Psoas muscle (tissue), 8 donors: ENCODE measurements around the gene SLC52A3. TPM values are rescaled to one million over a fixed set of nuclear protein-coding genes. Genes with fewer than 3 reads are reported as not detected.

Experiments
- ATAC-seq, 4 donors: fragments of 200-7000 bp; cut with Tn5 transposase; one replicate each; pipeline ENCODE4 v1.9.1; 2020; ENCODE audit warnings: moderate library complexity in 3 of 4, mild to moderate bottlenecking in 2 of 4
- DNase-seq, 2 donors: peaks; one replicate each; pipeline ENCODE4 v3.0.0-alpha.2; 2020
- H3K27ac ChIP-seq: fragments of 200-600 bp; one replicate; pipeline ENCODE4 v1.8.0; 2022
- H3K27me3 ChIP-seq, 3 donors: fragments of 200-600 bp in 1 of 3; one replicate each; pipeline versions ENCODE4 v1.6.1 to v1.8.0; 2013 to 2022; ENCODE audit warnings: low read length in 2 of 3, mild to moderate bottlenecking in 2 of 3, moderate library complexity in 1 of 3; ENCODE audit not compliant: insufficient read depth in 3 of 3
- H3K36me3 ChIP-seq, 2 donors: fragments of 200-600 bp in 1 of 2; one replicate each; pipeline versions ENCODE4 v1.6.1 to v1.8.0; 2013 to 2022; ENCODE audit warnings: low read depth in 1 of 2, mild to moderate bottlenecking in 1 of 2, moderate library complexity in 1 of 2; ENCODE audit not compliant: insufficient read depth in 1 of 2
- H3K4me1 ChIP-seq: fragments of 200-600 bp; one replicate; pipeline ENCODE4 v1.8.0; 2022
- H3K4me3 ChIP-seq: fragments of 200-600 bp; one replicate; pipeline ENCODE4 v1.8.0; 2022; ENCODE audit warnings: mild to moderate bottlenecking
- H3K9me3 ChIP-seq: fragments of 200-600 bp; one replicate; pipeline ENCODE4 v1.8.0; 2022
- WGBS, 3 donors: extraction: QIAGEN DNeasy Blood & Tissue Kit; methylation state at CpG; one replicate each; pipeline versions ENCODE4 v1.1.6 to v1.1.7; 2013; 5-methylcytosine and 5-hydroxymethylcytosine counted together
- intact Hi-C, 2 donors: fragments of 100-400 bp; cut with DNase I; formaldehyde crosslinking; loops; one replicate each; pipeline versions ENCODE4 v1.11.0 to v1.14.2; 2022
- polyA plus RNA-seq, 3 donors: library from polyadenylated mRNA; stranded (reverse); fragments of 200-250 nt; gene quantifications; one replicate each; pipeline ENCODE4 v1.2.3, GENCODE V29; 2013
- total RNA-seq, 4 donors: library from RNA; stranded (reverse); fragmentation: NEBNext Ultra II Directional in 2 of 4; extraction: Animal tissue kit (Norgen Biotek cat#: 25700) in 2 of 4; gene quantifications; one replicate each; pipeline versions ENCODE4 v1.2.1 to v1.2.4, GENCODE V29; 2021 to 2023
- TF ChIP-seq, protein P1 (sequence below): fragments of 200-600 bp; IDR thresholded peaks from one replicate; pipeline ENCODE4 v1.8.0; 2022; ENCODE audit warnings: antibody characterized with exemption
- donor health status: healthy with polysubstance abuse.
- donor health status: DM: no; HTN: no; CAD: no; lungs with moderate emphysema.
- donor health status: Bipolar disorder and iron deficiency.
- donor health status: healthy.
- donor health status: DM: yes; HTN: yes; CAD: no.
- donor health status: DM: no; HTN: no; CAD: no.
- donor health status: DM: no; HTN: no; CAD: no.
- donor health status: DM: yes; HTN: yes; CAD: no.

The SLC52A3 gene
- total and polyA plus RNA-seq, 7 donors, result 0.32 to 1.1 (median 0.62) TPM

DNA sequence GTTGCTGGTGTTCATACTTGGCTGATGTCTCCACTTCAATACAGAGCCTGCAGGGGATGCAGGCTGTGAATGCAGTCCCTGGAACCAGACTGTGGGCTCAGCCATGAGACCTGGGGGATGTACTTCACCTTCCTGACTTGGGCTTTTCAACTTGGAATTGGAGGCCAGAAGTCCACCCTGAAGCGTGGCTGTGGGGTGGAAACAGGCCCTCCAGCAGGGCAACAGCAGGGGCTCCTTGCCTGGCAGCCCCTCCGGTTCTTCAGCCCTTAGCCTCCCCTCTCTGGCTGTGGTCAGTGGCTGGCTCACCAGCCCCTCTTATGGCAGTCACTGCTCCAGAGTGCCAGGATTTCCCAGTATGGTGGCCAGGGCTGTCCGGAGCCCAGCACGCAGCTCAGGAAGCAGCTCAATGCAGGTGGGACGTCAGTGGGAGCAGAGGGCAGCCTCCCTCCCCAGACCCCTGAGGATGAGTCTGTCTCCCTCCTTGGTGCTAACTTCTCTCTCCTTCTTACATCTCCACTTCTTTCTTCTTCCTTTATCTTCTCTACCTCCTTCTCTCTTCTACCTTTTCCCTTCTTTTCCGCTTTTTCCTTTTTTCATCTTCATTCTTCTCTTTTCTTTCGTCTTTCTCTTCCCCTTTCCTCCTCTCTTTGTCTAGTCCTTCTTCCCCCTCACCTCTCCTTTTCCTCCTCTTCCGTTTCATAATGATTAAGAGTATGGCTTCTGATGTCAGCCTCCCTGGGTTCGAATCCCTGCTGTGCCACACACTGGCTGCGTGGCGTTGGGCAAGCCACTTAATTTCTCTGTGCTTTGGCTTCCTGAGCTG lies 45.3 kb downstream of the SLC52A3 start:
- Histone ChIP-seq H3K4me3 (no peak overlapping the region), H3K4me1 (no peaks in the 10 kb centered on the region), H3K36me3 (no peaks in the 10 kb centered on the region), H3K27me3 (peaks cover 0 to 53% (median 8%) of the 10 kb centered on the region in 3 donors), H3K27ac (no peak overlapping the region), H3K9me3 (no peaks in the 10 kb centered on the region)
- DNase-seq (no peak), ATAC-seq (no peak)
- intact Hi-C loops, result loop anchor here in 1 of 2 donors (5.0 kb wide), 1 partner anchor 51 kb away; no protein-coding TSS in a partner anchor
- 77 to 81% (median 77%) methylated on average over 11 of the region's 11 CpGs for WGBS, 3 donors
- TF ChIP-seq, protein P1, sequence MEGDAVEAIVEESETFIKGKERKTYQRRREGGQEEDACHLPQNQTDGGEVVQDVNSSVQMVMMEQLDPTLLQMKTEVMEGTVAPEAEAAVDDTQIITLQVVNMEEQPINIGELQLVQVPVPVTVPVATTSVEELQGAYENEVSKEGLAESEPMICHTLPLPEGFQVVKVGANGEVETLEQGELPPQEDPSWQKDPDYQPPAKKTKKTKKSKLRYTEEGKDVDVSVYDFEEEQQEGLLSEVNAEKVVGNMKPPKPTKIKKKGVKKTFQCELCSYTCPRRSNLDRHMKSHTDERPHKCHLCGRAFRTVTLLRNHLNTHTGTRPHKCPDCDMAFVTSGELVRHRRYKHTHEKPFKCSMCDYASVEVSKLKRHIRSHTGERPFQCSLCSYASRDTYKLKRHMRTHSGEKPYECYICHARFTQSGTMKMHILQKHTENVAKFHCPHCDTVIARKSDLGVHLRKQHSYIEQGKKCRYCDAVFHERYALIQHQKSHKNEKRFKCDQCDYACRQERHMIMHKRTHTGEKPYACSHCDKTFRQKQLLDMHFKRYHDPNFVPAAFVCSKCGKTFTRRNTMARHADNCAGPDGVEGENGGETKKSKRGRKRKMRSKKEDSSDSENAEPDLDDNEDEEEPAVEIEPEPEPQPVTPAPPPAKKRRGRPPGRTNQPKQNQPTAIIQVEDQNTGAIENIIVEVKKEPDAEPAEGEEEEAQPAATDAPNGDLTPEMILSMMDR, result no peak

DNA sequence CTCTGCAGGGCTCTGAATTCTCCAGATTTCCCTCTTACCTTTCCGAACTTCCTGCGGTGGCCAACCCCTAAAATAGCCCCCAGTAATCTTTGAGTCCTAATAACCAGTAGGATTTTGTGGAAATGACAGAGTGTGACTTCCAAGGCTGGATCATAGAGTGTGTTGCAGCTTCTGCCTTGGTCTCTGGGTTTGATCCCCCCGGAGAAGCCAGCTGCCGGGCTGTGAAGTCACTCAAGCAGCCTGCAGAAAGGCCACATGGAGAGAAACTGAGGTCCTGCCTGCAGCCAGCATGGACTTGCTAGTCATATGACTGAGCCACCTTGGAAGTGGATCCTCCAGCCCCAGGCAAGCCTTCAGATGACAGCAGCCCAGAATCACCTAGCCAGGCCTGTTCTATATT lies 46.4 kb downstream of the SLC52A3 start:
- Histone ChIP-seq H3K27ac (no peak overlapping the region), H3K9me3 (no peaks in the 10 kb centered on the region), H3K27me3 (peaks cover 0 to 43% (median 4%) of the 10 kb centered on the region in 3 donors), H3K4me3 (no peak overlapping the region), H3K4me1 (no peaks in the 10 kb centered on the region), H3K36me3 (no peaks in the 10 kb centered on the region)
- no peak for ATAC-seq
- 79 to 93% (median 89%) methylated on average over 4 of the region's 4 CpGs for WGBS, 3 donors
- intact Hi-C loops, result loop anchor here in 1 of 2 donors (5.0 kb wide), 1 partner anchor 50 kb away; no protein-coding TSS in a partner anchor
- TF ChIP-seq, protein P1, result no peak
- no peak for DNase-seq

GRCh38 chr20:719816-720215 lies 48.5 kb downstream of the SLC52A3 start:
- 52 to 60% (median 54%) methylated on average over 11 of the region's 11 CpGs for WGBS, 3 donors

GRCh38 chr20:719068-719467 lies 49.2 kb downstream of the SLC52A3 start:
- H3K9me3 ChIP-seq, result peaks cover under 1% of the 10 kb centered on the region
- ATAC-seq (no peak), DNase-seq (no peak)
- no peaks in the 10 kb centered on the region for H3K4me1 ChIP-seq
- no peaks in the 10 kb centered on the region for H3K36me3 ChIP-seq
- intact Hi-C loops, result no loop called here
- WGBS, 3 donors, result 79 to 91% (median 79%) methylated on average over 5 of the region's 5 CpGs
- H3K27ac ChIP-seq, result no peak overlapping the region
- H3K27me3 ChIP-seq, result peaks cover 0 to 31% (median 3%) of the 10 kb centered on the region in 3 donors
- H3K4me3 ChIP-seq, result no peak overlapping the region
- TF ChIP-seq, protein P1, result no peak

More at GRCh38 chr20:719816-720215, 48.5 kb downstream of the SLC52A3 start:
- no peak for DNase-seq
- Histone ChIP-seq H3K27me3 (peaks cover 0 to 35% (median 3%) of the 10 kb centered on the region in 3 donors), H3K9me3 (no peaks in the 10 kb centered on the region), H3K4me3 (no peak overlapping the region), H3K4me1 (no peaks in the 10 kb centered on the region), H3K27ac (no peak overlapping the region), H3K36me3 (no peaks in the 10 kb centered on the region)
- no peak for ATAC-seq
- TF ChIP-seq, protein P1, result no peak
- intact Hi-C loops, result loop anchor here in 1 of 2 donors (5.0 kb wide), 1 partner anchor 48 kb away; no protein-coding TSS in a partner anchor
